ENCODE results near the gene STK35. TPM values are rescaled to one million over a fixed set of nuclear protein-coding genes. Genes with fewer than 3 reads are reported as not detected.

Gene STK35
- total and polyA plus RNA-seq, 2 of the 13 experiments (the other 11 are each of a cell fraction or from before 2014, with no cell fraction given), result 27.4 to 29.8 TPM

DNA sequence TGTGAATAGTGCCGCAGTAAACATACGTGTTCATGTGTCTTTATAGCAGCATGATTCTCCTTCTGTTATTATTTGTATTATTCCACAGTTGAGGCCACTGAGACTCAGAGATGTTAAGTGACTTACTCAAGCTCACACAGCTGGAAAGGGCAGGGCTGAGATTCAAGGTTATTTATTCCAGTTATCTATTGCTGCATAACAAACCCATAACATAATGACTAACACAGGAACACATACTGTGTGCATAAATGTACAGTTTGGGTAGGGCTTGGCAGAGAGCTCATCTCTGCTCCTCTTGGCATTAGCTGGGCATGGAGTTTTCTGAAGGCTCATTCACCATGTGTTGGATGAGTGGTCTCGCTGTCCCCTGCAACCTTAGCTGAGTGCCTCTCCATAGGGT lies 68.8 kb downstream of the STK35 start:
- ATAC-seq, result no peak
- no peaks in the 10 kb centered on the region for H3K36me3 ChIP-seq (replicated peaks in 1 of 2; ENCODE audit: control insufficient read depth in 1 of 2, insufficient read depth in 2 of 2, low read length in 2 of 2)
- ChIA-PET CTCF (ENCODE audit: low intra/inter-chr PET ratio, low total read pairs) (no interaction called here), POLR2A (no interaction called here)
- 37% methylated on average over 3 of the region's 3 CpGs for WGBS (ENCODE audit: low lambda C conversion rate)
- intact Hi-C loops (cut with micrococcal nuclease; ENCODE audit: unreplicated experiment), result loop anchor here (2.0 kb wide), 1 partner anchor 164 kb away; no protein-coding TSS in a partner anchor
- no peaks in the 10 kb centered on the region for H3K4me1 ChIP-seq (ENCODE audit: insufficient read depth, low read length)
- H3K27ac ChIP-seq (ENCODE audit: extremely low read length, insufficient read depth, low read length), result no peak overlapping the region
- in situ Hi-C loops (cut with HindIII; ENCODE audit: extremely low pct_ligation_motif_present, low pct_unique_long_range_greater_than_20kb), result loop anchor here (5.0 to 10.0 kb wide), 3 partner anchors 163 to 406 kb away; no protein-coding TSS in a partner anchor
- no peak overlapping the region for H3K4me2 ChIP-seq (ENCODE audit: low read depth, low read length)
- H2AFZ ChIP-seq (ENCODE audit: low read length), result no peak overlapping the region
- H3K27me3 ChIP-seq (ENCODE audit: control insufficient read depth in 1 of 2, insufficient read depth in 2 of 2, low read length in 2 of 2), result peaks cover 2 to 19% of the 10 kb centered on the region in 2 experiments; a peak in 3 of 5 replicates
- no peak overlapping the region for H3K9ac ChIP-seq (ENCODE audit: insufficient read depth, low read depth, low read length)
- BruUV-seq (replicated peaks), result no TSS peak
- no peaks in the 10 kb centered on the region for H3K9me3 ChIP-seq (ENCODE audit: low read length)
- FAIRE-seq, result no peak
- no peaks in the 10 kb centered on the region for H4K20me1 ChIP-seq (ENCODE audit: insufficient read depth, low read length)
- DNase-seq (ENCODE audit: low spot score), result no peak
- H3K4me3 ChIP-seq (replicated peaks in 1 of 3; ENCODE audit: insufficient read depth in 1 of 3, low read depth in 2 of 3, low read length in 3 of 3), result no peak overlapping the region
- no peak for TF ChIP-seq ZNF749 (CRISPR knock-in tag; IDR thresholded peaks at IDR 0.05; ENCODE audit: borderline replicate concordance)
- TF ChIP-seq, protein P1, sequence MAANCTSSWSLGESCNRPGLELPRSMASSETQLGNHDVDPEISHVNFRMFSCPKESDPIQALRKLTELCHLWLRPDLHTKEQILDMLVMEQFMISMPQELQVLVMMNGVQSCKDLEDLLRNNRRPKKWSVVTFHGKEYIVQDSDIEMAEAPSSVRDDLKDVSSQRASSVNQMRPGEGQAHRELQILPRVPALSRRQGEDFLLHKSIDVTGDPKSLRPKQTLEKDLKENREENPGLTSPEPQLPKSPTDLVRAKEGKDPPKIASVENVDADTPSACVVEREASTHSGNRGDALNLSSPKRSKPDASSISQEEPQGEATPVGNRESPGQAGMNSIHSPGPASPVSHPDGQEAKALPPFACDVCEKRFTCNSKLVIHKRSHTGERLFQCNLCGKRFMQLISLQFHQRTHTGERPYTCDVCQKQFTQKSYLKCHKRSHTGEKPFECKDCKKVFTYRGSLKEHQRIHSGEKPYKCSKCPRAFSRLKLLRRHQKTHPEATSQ (CRISPR knock-in tag; IDR thresholded peaks at IDR 0.05; ENCODE audit: borderline replicate concordance), result no peak
- no peak for TF ChIP-seq ZNF703 (CRISPR knock-in tag; IDR thresholded peaks at IDR 0.05; ENCODE audit: borderline replicate concordance)
- TF ChIP-seq ZNF737 (CRISPR knock-in tag; IDR thresholded peaks at IDR 0.05; ENCODE audit: borderline replicate concordance), result no peak
- TF ChIP-seq, protein P2, sequence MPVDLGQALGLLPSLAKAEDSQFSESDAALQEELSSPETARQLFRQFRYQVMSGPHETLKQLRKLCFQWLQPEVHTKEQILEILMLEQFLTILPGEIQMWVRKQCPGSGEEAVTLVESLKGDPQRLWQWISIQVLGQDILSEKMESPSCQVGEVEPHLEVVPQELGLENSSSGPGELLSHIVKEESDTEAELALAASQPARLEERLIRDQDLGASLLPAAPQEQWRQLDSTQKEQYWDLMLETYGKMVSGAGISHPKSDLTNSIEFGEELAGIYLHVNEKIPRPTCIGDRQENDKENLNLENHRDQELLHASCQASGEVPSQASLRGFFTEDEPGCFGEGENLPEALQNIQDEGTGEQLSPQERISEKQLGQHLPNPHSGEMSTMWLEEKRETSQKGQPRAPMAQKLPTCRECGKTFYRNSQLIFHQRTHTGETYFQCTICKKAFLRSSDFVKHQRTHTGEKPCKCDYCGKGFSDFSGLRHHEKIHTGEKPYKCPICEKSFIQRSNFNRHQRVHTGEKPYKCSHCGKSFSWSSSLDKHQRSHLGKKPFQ (CRISPR knock-in tag; IDR thresholded peaks at IDR 0.05; ENCODE audit: insufficient replicate concordance), result no peak
- TF ChIP-seq KLF15 (CRISPR knock-in tag; IDR thresholded peaks at IDR 0.05; ENCODE audit: borderline replicate concordance), result no peak
- no peak for TF ChIP-seq CCAR2 (optimal IDR thresholded peaks at IDR 0.05; ENCODE audit: low read depth, low read length)
- TF ChIP-seq SSRP1 (CRISPR knock-in tag; IDR thresholded peaks at IDR 0.05), result no peak
- TF ChIP-seq ELF3 (CRISPR knock-in tag; IDR thresholded peaks at IDR 0.05), result no peak
- no peak for TF ChIP-seq JUNB (CRISPR knock-in tag; IDR thresholded peaks at IDR 0.05; ENCODE audit: borderline replicate concordance)
- TF ChIP-seq NKX3-1 (CRISPR knock-in tag; IDR thresholded peaks at IDR 0.05), result no peak
- no peaks in the 10 kb centered on the region for H3K79me2 ChIP-seq (ENCODE audit: insufficient read depth, low read length)

All from HepG2 (cell line).